Measurements from ENCODE around the gene RNU6-7.

GRCh38 chr14:32205554-32205953 lies 3.7 kb downstream of the RNU6-7 start:
- TF ChIP-seq ZNF281 (CRISPR knock-in tag; IDR thresholded peaks at IDR 0.05) (no peak), CBFB (CRISPR knock-in tag; IDR thresholded peaks at IDR 0.05; ENCODE audit: low read depth) (no peak), CTCF (IDR thresholded peaks at IDR 0.05) (no peak), SMAD3 (CRISPR knock-in tag; IDR thresholded peaks at IDR 0.05; ENCODE audit: borderline replicate concordance) (no peak), ELF4 (CRISPR knock-in tag; IDR thresholded peaks at IDR 0.05; ENCODE audit: low read depth) (no peak), ESRRA (CRISPR knock-in tag; IDR thresholded peaks at IDR 0.05; ENCODE audit: borderline replicate concordance) (no peak), ZNF263 (CRISPR knock-in tag; IDR thresholded peaks at IDR 0.05; ENCODE audit: low read depth) (no peak), ZNF121 (CRISPR knock-in tag; IDR thresholded peaks at IDR 0.05) (no peak), AFF4 (CRISPR knock-in tag; IDR thresholded peaks at IDR 0.05; ENCODE audit: borderline replicate concordance) (no peak), SMAD4 (CRISPR knock-in tag; IDR thresholded peaks at IDR 0.05) (no peak)
- TF ChIP-seq, protein P1, sequence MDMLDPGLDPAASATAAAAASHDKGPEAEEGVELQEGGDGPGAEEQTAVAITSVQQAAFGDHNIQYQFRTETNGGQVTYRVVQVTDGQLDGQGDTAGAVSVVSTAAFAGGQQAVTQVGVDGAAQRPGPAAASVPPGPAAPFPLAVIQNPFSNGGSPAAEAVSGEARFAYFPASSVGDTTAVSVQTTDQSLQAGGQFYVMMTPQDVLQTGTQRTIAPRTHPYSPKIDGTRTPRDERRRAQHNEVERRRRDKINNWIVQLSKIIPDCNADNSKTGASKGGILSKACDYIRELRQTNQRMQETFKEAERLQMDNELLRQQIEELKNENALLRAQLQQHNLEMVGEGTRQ (CRISPR knock-in tag; IDR thresholded peaks at IDR 0.05): no peak
- TF ChIP-seq, protein P2, sequence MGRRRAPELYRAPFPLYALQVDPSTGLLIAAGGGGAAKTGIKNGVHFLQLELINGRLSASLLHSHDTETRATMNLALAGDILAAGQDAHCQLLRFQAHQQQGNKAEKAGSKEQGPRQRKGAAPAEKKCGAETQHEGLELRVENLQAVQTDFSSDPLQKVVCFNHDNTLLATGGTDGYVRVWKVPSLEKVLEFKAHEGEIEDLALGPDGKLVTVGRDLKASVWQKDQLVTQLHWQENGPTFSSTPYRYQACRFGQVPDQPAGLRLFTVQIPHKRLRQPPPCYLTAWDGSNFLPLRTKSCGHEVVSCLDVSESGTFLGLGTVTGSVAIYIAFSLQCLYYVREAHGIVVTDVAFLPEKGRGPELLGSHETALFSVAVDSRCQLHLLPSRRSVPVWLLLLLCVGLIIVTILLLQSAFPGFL (CRISPR knock-in tag; IDR thresholded peaks at IDR 0.05; ENCODE audit: borderline replicate concordance): no peak
- TF ChIP-seq, protein P3, sequence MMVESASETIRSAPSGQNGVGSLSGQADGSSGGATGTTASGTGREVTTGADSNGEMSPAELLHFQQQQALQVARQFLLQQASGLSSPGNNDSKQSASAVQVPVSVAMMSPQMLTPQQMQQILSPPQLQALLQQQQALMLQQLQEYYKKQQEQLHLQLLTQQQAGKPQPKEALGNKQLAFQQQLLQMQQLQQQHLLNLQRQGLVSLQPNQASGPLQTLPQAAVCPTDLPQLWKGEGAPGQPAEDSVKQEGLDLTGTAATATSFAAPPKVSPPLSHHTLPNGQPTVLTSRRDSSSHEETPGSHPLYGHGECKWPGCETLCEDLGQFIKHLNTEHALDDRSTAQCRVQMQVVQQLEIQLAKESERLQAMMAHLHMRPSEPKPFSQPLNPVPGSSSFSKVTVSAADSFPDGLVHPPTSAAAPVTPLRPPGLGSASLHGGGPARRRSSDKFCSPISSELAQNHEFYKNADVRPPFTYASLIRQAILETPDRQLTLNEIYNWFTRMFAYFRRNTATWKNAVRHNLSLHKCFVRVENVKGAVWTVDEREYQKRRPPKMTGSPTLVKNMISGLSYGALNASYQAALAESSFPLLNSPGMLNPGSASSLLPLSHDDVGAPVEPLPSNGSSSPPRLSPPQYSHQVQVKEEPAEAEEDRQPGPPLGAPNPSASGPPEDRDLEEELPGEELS (CRISPR knock-in tag; IDR thresholded peaks at IDR 0.05): no peak
